Stimulated activated CD8-positive, alpha-beta memory T cell treated with anti-CD3 and anti-CD28 coated beads, Interleukin-4, amount 100 ng/mL, for 1 hour (primary cell): ENCODE data around the gene PLEKHF1.
A peak's percentile ranks its signal among the peaks of the same experiment; 100 is the strongest.
"Not testable (repeated sequence)": the region's sequence is repeated elsewhere in the genome, so short reads cannot be mapped to it uniquely, and the experiment has no call there.

Experiments
- DNase-seq, 2 donors: peaks; one replicate each; pipeline ENCODE4 v3.0.0-alpha.2; 2020; ENCODE audit warnings: low read depth in 2 of 2, low spot score in 1 of 2

PLEKHF1 gene, protein sequence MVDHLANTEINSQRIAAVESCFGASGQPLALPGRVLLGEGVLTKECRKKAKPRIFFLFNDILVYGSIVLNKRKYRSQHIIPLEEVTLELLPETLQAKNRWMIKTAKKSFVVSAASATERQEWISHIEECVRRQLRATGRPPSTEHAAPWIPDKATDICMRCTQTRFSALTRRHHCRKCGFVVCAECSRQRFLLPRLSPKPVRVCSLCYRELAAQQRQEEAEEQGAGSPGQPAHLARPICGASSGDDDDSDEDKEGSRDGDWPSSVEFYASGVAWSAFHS

DNA sequence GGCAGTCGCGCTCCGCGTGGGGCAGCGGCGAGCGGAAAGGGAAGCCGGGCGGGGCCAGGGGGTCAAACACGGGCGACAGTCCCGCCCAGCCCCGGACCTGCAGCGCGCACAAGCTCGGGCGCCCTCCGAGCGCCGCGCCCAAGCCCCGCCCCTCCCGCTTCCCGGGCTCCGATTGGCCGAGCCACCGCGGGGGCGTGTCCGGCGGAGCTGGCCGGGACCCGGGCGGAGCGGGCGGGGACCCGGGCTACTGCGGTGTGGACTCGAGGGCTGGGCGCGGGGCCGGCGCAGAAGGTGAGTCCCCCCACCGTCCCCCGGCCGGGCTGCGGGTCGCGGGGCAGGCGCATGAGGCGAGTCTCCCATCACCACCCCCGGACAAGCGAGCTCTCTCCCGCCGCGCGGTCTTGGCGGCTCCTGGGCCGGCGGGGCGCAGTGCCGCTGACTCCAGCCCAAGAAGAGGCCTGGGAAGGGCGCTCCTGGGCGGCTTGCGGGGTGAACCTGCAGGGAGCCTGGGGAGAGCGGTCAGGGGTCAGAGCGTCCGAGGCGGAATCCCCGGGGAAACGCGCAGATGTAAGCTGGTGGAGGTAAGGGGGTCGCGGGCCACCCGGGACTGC, at the start of gene PLEKHF1:
Gene PLEKHF1 (plus strand): TSS at position 247 of the 611 bp plus-strand sequence. CDS start 8,379 bp downstream, outside the sequence.
- peak in 1 of 2 donors; percentile 63 for DNase-seq

DNA sequence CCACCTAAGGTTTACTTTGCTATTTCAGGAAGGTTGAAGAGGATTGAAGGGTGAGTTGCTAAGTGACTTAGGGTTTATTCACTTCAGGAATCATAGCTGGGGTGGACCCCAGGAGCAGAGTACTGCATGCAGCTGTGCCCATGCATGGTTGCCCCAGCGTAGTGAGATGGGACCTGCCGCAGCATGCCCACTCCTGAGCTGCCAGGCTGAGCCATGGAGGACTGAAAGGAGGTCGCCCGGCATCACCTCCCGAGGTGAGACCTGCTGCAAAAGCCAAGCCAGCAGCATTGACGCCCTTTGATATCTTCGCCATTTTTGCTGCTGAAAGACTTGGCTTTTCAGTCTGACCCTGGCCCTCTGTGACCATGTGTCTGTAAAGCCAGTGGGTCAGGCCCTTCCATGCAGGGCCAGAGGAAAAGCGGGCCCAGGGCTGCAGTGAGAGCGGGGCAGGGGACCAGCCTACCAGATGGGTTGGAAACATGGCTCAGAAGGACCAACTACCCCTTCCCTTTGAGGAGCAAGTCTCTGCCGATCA, 49.3 kb upstream of the PLEKHF1 start:
- no peak for DNase-seq

DNA sequence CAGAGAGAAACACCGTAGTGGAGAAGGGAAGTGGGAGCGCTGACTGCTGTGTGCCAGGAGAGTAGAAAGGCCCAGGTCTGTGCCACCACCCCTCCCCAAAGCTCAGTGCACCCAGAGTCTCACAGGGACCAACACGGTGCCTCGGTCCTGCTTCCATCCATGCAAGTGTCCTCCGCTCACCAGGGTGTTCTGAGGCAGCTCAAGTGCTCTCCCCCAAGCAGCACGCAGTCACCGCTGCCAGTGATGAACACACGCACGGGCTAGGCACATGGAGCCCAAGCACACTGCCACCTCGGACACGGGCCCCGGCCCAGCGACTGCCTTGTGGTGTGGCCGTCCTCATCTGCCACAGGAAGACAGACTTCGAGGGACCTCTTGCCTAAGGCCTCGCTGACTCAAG, 48.7 kb upstream of the PLEKHF1 start:
- no peak for DNase-seq

DNA sequence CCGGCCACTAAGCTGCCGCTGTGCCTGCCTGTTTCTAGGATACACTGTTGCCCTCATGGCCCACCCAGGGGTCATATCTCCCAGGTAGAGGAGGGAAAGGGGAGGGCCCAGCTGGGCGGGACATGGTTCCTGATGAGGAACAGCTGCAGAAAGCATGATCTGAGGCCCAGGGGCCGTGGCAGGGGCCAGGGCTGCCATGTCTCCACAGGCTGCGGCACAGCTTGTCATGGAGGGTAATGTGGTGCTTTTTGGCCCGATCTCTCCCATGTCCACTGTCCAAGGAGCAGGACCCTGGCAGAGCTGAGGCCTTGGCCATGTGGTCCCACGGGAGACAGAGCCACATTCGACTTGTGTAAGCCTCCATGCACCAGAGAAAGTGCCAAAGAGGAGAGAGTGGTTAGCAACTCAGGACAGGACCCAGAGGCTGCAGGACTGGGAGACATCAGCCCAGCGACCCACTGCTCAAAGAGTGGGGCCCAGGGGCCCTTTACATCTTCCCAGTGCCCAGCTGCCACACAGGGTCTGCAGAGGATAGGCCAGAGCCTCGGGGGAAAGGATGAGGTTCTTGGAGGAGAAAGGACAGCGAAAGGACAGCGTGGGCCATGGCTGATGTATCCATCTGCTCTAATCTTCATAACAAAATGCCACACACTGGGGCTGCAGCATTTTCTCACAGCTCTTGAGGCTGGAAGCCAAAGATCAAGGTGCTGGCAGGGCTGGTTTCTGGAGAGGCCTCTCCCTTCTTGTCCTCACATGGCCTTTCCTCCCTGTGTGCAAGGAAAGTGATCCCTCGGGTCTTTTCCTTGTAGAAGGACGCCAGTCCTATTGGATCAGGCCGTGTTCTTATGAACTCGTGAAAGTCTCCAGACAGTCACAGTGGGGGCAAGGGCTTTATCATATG, 47.6 kb upstream of the PLEKHF1 start:
- DNase-seq = no peak

DNA sequence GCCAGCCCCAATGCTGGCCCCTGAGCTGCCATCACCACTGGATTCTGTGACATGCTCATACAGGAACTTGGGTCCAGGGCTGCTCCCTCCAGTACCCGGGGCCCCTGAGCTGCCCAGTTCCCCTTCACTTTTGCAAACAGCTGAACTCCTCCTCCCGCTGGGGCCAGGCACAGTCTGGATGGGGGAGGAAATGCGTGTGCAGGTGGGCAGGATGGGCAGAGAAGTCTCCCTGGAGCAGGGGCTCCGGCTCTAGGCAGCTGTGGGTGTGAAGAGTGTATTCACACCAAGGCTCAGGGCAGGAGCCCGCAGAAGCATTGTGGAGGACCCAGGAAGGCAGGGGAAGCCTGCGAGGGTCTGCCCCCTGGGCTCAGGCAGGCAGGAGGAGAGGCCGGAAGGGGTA, 46.8 kb upstream of the PLEKHF1 start:
- DNase-seq = no peak

DNA sequence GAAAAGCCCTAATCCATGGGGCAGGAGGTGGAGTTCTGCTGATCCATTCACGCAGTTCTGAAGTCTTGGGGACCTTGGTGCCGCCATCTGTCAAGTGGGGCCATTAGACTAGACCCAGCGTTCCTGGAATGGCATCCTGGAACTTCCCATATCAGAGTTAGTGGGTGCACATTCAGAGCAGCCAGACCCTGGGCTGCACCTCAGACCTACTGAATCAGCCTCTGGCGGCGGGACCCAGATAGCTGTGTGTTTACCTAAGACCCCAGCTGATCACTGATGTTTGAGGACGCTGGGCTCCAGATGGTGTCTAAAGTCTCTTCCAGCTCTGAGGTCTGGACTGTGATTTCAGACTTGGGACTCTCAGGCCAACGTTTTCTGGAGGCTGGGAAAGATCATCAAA, 46.4 kb upstream of the PLEKHF1 start:
- DNase-seq = no peak

DNA sequence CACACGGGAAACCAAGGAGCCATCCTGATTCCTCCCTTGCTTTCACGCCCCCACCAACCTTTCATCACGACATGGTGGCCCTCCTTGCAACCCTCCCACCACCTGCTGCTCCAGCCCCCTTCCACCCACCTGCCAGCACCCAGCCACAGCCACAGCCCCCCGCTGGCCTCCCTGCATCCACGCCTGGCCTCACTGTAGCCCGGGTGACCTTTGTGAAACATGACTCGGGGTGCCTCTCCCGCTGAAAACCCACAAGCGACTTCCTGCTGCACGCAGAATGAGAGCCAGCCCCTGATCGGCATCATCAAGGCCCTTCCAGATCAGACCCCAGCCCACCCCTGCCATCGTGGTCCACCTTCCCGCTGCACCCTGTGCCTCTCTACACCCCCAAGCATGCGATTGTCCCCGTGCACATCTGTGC, 44.3 kb upstream of the PLEKHF1 start:
- no peak for DNase-seq

DNA sequence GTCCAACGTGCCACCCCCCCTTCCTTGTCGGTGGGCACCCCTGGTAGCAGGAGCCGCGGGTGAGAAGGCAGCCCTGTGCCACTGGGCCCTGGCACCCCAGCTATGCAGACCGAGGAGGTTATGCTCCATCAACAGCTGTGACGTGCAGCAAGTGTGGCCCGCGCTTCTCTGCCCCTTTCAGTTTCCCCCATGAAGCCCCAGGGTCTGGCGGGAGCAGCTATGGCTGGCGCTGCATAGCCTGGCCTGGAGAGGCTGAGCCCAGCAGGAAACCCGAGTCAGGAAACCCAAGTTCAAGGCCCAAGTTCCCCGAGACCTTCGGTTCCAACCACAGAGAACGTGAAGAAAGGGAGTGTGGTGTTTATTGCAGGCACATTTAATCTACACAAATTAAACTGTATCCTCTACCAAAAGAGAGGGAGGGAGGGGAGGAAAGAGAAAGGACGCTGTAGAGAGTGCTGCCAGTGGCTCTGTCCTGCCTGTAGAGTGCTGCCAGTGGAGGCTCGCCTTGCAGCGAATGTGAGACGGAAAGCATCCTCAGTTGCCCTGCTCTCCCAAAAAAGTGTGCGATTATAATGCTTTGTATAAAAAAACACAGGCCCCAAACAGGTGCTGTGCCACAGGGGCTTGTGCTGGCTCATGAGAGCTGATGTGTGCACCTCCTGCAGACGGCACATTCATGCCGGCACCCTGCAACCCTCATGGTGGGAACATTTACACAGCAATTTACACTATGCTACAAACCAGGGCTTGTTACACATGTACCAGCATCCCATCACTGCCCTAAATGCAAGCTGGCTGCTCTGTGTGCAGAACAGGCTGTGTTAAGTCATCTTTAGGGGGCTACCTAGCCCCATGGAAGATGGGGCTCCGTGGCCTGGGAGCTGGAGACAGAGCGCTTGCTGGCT, 42.8 kb upstream of the PLEKHF1 start:
- DNase-seq = no peak

DNA sequence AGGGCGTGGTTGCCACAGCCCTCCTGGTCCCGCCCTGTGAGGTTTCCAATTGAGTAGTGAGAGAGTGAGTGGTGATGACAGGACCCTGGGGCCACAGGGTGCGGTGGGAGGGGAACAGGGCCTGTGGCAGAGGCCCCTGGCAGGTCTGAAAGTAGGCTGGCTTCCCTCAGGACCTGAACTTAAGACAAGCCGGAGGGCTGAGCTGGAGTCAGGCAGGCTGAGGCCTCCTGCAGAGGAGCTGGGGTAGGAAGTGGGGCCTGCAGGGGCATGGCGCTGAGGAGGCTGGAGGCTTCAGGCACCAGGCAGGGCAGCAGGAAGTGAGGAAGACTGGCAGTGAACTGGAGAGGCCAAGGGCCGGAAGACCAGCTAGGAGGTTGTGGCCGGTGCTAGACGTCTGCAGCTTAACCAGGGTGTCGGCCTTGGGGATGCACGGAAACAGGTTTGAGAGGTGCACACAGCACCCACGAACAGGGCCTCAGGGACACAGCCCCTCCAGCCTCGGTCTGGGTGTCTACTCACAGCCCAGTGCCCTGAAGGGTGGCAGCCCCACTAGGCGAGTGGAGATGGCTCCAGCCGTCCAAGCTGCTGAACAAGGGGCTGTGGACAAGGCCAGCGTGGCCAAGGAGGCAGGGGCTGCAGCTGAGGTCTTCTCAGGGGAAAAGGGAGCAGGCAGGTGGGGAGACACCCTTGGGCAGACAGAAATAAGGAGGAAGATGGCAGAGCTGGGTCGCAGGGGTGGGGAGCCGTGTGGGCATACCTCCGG, 41.4 kb upstream of the PLEKHF1 start:
- no peak for DNase-seq

DNA sequence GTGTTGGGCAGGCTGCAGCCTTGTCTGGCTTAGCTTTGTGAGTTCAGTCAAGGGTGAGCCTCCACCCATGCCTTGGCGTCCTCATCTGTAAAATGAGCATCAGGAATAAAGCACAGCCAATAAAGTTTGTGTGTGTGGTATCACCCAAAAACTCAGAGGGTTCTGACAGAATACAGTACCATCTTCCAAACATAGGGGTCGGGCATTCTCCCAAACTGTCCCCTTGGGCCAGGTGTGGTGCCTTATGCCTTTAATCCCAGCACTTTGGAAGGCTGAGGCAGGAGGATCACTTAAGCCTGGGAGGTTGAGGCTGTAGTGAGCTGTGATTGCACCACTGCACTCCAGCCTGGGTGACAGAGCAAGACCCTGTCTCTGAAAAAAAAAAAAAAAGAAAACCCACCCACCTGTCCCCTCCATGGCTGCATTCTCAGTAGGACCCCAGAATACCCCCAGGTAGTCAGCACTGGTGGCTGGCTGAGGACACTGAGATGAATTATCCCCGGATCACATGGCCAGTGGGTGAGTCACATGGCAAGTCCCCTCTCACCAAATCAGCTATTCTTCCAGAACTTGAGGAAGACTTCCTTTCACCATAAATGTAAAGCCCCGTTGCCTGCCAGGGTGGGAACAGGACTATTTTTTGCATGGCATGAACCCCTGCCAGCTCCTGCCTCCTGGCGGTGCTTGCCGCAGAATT, 40.6 kb upstream of the PLEKHF1 start:
- no peak for DNase-seq

DNA sequence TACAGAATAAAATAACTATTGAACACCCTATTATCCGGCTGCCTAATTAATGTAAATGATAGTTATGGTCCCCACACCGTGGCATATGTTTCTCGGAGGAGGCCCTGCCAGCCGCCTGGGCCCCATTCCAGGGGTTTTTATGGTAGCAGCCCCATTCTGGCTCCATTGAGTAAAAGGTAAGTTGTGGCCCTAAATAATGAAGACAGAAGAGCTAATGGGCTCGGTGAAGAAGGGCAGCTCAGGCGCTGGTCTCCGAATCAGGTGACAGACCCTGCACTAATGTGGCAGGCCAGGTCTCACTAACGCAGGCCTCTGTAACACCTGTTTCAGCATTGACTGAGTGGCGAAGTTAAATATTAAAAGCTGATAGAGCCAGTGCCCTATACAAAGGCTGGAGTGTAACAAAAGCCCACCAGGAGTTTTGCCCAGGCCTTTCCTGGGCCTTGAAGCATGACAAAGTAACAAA, 40.0 kb upstream of the PLEKHF1 start:
- DNase-seq = no peak

DNA sequence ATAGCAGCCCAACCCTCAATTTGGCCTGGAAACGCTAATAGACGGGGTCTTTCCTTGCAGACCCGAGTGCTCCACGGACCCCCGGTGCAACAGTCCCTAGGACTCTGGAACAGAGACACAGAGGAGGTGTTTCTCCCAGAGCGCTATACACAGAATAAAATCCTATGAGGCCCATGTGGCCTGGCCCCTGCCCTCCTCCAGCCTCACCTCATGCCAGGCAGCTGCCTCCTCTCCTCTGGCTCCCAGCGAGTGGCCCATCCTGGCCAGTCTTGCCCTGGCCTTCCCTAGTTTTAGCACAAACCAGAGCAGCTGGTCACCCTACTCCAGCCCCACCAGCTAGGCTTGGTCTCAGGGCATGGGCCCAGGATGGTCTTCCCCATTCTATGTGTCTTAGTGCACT, 38.9 kb upstream of the PLEKHF1 start:
- no peak for DNase-seq

DNA sequence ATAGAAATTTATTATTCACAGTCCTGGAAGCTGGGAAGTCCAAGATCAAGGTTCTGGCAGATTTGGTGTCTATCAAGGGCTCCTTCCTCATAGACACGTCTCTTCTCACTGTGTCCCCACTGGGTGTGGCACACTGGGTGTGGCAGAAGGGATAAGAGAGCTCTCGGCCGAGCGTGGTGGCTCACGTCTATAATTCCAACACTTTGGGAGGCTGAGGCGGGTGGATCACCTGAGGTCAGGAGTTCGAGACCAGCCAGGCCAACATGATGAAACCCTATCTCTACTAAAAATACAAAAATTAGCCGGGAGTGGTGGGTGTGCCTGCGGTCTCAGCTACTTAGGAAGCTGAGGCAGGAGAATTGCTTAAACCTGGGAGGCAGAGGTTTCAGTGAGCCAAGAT, 38.4 kb upstream of the PLEKHF1 start:
- DNase-seq = not testable (repeated sequence)

DNA sequence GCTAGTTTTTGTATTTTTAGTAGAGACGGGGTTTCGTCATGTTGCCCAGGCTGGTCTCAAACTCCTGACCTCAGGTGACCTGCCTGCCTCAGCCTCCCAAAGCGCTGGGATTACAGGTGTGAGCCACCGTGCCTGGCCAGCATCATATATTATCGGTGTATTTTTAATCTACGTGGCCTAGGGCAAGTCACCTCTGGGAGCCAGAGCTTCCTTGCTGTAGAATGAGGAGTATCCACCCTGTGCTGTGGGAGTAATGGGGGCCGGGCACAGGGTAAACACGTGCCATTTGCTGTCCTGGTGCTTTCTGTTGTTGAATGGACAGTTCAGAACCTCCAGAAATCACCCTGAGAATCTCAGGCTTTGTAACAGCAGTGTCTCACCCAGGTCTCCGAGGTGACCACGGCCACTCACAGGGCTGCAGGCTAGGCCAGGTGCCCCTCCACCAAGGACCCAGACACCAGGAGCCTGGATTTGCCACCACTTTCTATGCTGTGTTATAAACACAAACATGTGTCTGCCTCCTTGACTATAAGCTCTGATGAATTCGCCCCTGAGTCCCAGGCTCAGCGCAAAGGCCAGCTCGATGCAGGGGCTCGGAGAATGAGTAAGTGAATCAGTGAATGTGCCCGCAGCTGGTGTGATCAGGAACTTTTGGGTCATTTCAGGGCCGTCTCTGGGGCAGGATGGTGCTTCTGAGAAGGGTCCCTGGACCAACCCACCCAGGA, 36.4 kb upstream of the PLEKHF1 start:
- DNase-seq = no peak

DNA sequence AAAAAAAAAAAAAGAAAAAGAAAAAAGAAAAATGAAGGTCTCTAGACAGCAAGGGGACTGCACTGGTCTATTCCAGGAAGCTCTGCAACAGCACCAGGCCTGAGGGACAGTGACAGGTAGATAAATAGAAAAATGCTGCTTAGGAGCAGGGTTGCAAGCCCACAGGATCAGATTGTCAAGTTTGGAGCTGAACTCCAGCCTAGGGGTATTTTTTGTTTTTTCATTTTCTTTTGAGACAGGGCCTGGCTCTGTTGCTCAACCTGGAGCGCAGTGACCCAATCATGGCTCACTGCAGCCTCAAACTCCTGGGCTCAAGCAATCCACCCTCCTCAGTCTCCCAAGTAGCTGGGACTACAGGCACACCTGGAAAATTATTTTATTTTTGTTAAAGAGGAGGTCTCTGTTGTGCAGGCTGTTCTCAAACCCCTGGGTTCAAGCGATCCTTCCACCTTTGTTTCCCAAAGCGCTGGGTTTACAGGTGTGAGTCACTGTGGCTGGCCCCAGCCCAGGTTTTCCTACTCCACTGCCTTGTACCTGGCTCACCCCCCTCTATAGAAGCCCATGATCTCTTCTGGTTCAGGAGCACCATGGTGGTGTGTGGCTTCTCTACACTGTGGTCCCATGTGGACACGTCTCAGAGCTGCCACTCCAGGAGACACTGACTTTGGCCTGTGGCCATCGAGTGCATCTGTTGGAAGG, 35.3 kb upstream of the PLEKHF1 start:
- no peak for DNase-seq

DNA sequence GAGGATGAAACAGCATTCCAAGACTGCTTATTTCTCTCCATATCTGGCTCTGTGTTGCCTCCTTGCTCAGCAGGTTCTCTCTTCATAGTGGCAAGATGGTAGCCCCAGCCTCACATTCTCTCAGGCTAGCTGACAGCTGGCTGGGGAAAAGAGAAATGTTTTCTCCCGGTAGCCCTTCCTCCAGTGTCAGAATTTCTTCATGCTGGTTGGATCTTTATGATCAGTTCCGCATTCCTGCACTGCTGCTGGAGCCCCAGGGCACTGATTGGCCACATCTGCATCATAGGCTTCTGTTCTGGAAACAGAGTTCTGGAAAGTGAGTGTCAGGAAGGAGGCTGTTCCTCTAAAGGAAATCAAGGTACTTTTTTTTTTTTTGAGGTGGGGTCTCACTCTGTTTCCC, 34.6 kb upstream of the PLEKHF1 start:
- no peak for DNase-seq

DNA sequence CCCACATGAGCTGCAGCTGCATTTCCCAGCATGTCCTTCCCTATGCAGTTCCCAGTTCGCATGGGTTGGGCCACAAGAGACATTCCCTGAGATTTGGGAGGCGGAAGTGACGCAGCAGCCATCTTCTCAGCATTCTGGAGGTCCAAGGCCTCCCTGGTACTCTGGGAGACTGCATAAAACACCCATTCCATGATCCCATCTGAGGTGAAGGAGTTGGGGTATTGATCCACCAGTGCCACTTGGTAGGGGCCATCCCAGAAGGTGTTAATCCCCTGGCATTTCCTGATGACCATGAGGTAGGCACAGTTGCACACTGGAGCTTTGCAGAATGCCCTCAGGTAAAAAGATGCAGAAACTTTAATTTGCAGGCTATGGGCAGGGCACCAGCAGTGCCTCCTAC, 33.8 kb upstream of the PLEKHF1 start:
- DNase-seq = no peak

DNA sequence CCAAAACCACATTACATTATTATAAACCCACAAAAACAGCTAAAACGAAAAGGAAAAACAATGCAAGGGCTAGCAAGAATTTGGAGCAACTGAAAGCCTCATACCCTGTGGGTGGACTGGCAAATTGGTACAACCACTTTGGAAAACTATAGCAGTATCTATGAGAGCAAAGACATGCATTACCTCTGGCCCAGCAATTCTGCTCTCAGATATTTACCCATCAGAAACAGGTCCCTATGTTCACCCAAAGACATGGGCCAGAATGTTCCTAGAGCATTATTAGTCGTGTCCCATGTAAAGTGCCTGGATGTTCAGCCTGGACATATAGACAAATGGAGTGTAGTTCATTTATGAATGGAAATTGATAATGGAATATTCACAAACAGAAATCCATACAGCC, 31.3 kb upstream of the PLEKHF1 start:
- no peak for DNase-seq
